ENCODE results near the gene BAHCC1. TPM values are rescaled to one million over a fixed set of nuclear protein-coding genes. Genes with fewer than 3 reads are reported as not detected.

The BAHCC1 gene
- total and polyA plus RNA-seq, 2 donors from 2014 or later = 2.6 to 20.5 TPM

- DNase-seq (no peak), FAIRE-seq (no peak)
- Histone ChIP-seq H3K4me3 (ENCODE audit: low read length in 3 of 3) (no peak overlapping the region), H3K27ac (ENCODE audit: low read depth in 2 of 2, low read length in 2 of 2) (no peak overlapping the region), H3K36me3 (ENCODE audit: control insufficient read depth in 2 of 3, insufficient read depth in 3 of 3, low read length in 3 of 3) (no peaks in the 10 kb centered on the region), H3K9me3 (ENCODE audit: control insufficient read depth in 2 of 3, insufficient read depth in 1 of 3, low read length in 3 of 3) (no peaks in the 10 kb centered on the region), H3K27me3 (ENCODE audit: control insufficient read depth, insufficient read depth, low read length) (no peaks in the 10 kb centered on the region), H3K4me1 (ENCODE audit: control insufficient read depth in 2 of 3, insufficient read depth in 2 of 3, low read depth in 1 of 3, low read length in 3 of 3) (no peaks in the 10 kb centered on the region), H3K9ac (ENCODE audit: low read length in 3 of 3) (no peak overlapping the region)
- TF ChIP-seq CTCF (IDR thresholded peaks at IDR 0.05; ENCODE audit: borderline replicate concordance, extremely low read depth, insufficient read depth) = no peak
- intact Hi-C loops (cut with DNase I) = no loop called here
Observed at GRCh38 chr17:81443269-81443668, 48.0 kb downstream of the BAHCC1 start.

GRCh38 chr17:81444610-81445339 is 49.5 kb downstream of the BAHCC1 start:
- Histone ChIP-seq H3K4me3 (ENCODE audit: low read length in 3 of 3) (no peak overlapping the region), H3K9me3 (ENCODE audit: control insufficient read depth in 2 of 3, insufficient read depth in 1 of 3, low read length in 3 of 3) (no peaks in the 10 kb centered on the region), H3K27ac (ENCODE audit: low read depth in 2 of 2, low read length in 2 of 2) (no peak overlapping the region), H3K4me1 (ENCODE audit: control insufficient read depth in 2 of 3, insufficient read depth in 2 of 3, low read depth in 1 of 3, low read length in 3 of 3) (no peaks in the 10 kb centered on the region), H3K9ac (ENCODE audit: low read length in 3 of 3) (no peak overlapping the region), H3K36me3 (ENCODE audit: control insufficient read depth in 2 of 3, insufficient read depth in 3 of 3, low read length in 3 of 3) (no peaks in the 10 kb centered on the region), H3K27me3 (ENCODE audit: control insufficient read depth, insufficient read depth, low read length) (no peaks in the 10 kb centered on the region)
- no peak for FAIRE-seq
- DNase-seq = no peak
- no peak for TF ChIP-seq CTCF (IDR thresholded peaks at IDR 0.05; ENCODE audit: borderline replicate concordance, extremely low read depth, insufficient read depth)
- intact Hi-C loops (cut with DNase I) = no loop called here

GRCh38 chr17:81445642-81446503 is 50.6 kb downstream of the BAHCC1 start:
- Histone ChIP-seq H3K9me3 (ENCODE audit: control insufficient read depth in 2 of 3, insufficient read depth in 1 of 3, low read length in 3 of 3) (no peaks in the 10 kb centered on the region), H3K27ac (ENCODE audit: low read depth in 2 of 2, low read length in 2 of 2) (no peak overlapping the region), H3K27me3 (ENCODE audit: control insufficient read depth, insufficient read depth, low read length) (no peaks in the 10 kb centered on the region), H3K4me1 (ENCODE audit: control insufficient read depth in 2 of 3, insufficient read depth in 2 of 3, low read depth in 1 of 3, low read length in 3 of 3) (no peaks in the 10 kb centered on the region), H3K36me3 (ENCODE audit: control insufficient read depth in 2 of 3, insufficient read depth in 3 of 3, low read length in 3 of 3) (no peaks in the 10 kb centered on the region), H3K9ac (ENCODE audit: low read length in 3 of 3) (no peak overlapping the region), H3K4me3 (ENCODE audit: low read length in 3 of 3) (no peak overlapping the region)
- TF ChIP-seq CTCF (IDR thresholded peaks at IDR 0.05; ENCODE audit: borderline replicate concordance, extremely low read depth, insufficient read depth) = no peak
- intact Hi-C loops (cut with DNase I) = no loop called here
- DNase-seq (no peak), FAIRE-seq (no peak)
